T47D (cell line): ENCODE measurements around the gene CABLES2.

Experiments
- DNase-seq, 2 experiments: peaks; one replicate each; pipeline versions ENCODE4 v3.0.0 to v3.0.0-alpha.2; 2011 to 2012; ENCODE audit warnings: low read depth in 1 of 2, low spot score in 1 of 2
- JUND ChIP-seq: IDR thresholded peaks from 2 replicates; pipeline ENCODE4 v1.6.1; 2012; ENCODE audit warnings: low read depth
- in situ Hi-C: cut with HindIII; loops from 2 replicates; pipeline ENCODE4 v1.10.0; 2016; ENCODE audit warnings: low sequenced_read_pairs, low pct_unique_long_range_greater_than_20kb

The CABLES2 gene

DNA sequence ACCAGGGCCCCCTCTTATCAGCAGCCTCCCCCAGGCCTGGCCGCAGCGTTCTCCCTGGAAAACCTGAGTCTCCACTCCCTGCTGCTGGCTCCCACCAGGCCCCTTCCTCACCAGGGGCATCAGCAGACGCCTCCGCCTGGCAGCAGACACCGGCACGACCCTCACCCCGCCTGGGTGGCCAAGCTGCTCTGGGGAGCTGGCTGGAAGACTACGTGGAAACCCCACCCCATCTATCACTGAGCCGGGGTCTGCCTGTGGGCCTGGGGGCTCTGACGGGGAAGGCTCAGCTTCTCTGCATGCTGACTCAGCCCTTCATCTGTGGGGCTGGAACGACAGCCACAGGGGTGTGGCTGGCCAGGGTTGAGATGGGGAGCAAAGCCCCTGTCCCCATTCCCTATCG is 39.4 kb upstream of the CABLES2 start:
- DNase-seq = no peak
- no peak for TF ChIP-seq JUND
- in situ Hi-C loops = no loop called here

GRCh38 chr20:62445553-62446340 is 38.7 kb upstream of the CABLES2 start:
- no peak for TF ChIP-seq JUND
- DNase-seq = no peak
- in situ Hi-C loops = no loop called here

- no peak for TF ChIP-seq JUND
- in situ Hi-C loops = no loop called here
- no peak for DNase-seq
Measured at GRCh38 chr20:62444286-62444685, 37.2 kb upstream of the CABLES2 start.

- no peak for TF ChIP-seq JUND
- in situ Hi-C loops = no loop called here
- no peak for DNase-seq
Measured at GRCh38 chr20:62441987-62442539, 35.0 kb upstream of the CABLES2 start.

- in situ Hi-C loops = no loop called here
- no peak for DNase-seq
- TF ChIP-seq JUND = no peak
Measured at GRCh38 chr20:62439218-62439617, 32.1 kb upstream of the CABLES2 start.

- no peak for DNase-seq
- in situ Hi-C loops = no loop called here
Measured at GRCh38 chr20:62437927-62438326, 30.8 kb upstream of the CABLES2 start.

GRCh38 chr20:62437496-62437895 is 30.4 kb upstream of the CABLES2 start:
- in situ Hi-C loops = no loop called here
- DNase-seq = no peak
- no peak for TF ChIP-seq JUND

More at GRCh38 chr20:62437927-62438326, 30.8 kb upstream of the CABLES2 start:
- no peak for TF ChIP-seq JUND

DNA sequence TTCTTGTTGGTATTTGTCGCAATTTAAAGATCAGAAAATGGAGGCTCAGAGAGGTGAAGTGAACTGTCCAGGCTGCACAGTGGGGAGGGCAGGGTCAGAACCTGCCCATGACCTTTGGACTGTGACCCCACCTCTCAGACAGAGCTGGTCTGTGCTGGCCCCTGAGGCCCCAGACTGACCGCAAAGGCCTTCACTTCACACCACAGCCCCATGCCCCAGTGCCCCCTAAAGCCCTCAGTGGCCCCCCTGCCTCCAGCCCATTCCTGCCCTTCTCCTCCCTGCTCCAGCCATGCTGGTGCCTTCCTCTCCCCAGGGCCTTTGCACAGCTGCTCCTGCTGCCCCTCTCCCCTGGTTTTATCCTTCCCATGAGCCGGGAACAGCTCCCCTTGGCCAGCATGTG is 29.6 kb upstream of the CABLES2 start:
- no peak for DNase-seq
- in situ Hi-C loops = no loop called here

GRCh38 chr20:62433658-62434497 is 26.8 kb upstream of the CABLES2 start:
- in situ Hi-C loops = no loop called here
- TF ChIP-seq JUND = no peak
- DNase-seq = no peak

More for the DNA sequence above, 29.6 kb upstream of the CABLES2 start:
- no peak for TF ChIP-seq JUND

- in situ Hi-C loops = no loop called here
- DNase-seq = no peak
- no peak for TF ChIP-seq JUND
Measured at GRCh38 chr20:62430866-62431447, 23.9 kb upstream of the CABLES2 start.

- DNase-seq = no peak
- in situ Hi-C loops = no loop called here
- TF ChIP-seq JUND = no peak
Measured at GRCh38 chr20:62430311-62430853, 23.3 kb upstream of the CABLES2 start.
